VCaP (cell line): ENCODE measurements around the gene DPF3.

Source experiments
- H3K27ac ChIP-seq: fragments of 450-650 bp; 2 replicates; pipeline ENCODE4 v1.5.1; 2017
- CTCF ChIP-seq: fragments of 450-650 bp; conservative IDR thresholded peaks from 2 replicates; pipeline ENCODE4 v1.5.1; 2017; ENCODE audit warnings: mild to moderate bottlenecking, moderate library complexity

The DPF3 gene

DNA sequence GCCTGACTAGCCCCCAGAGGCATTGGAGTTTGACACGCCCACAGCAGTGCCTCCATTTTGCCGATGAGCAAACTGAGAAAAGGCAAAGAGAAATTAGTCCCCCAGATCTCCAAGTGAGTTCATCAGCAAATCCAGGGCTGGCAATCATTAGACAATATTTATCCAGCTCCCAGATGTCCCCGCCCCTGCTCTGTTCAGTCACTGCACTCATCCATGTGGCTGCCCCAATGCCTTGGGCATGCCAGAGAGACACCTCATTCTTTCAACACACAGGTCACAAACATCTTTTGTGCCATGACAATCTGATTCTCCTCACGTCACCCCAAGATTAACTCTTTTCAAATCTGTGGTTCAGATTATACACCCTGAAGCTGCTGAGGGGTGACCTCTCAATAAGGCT, 43.5 kb downstream of the DPF3 start:
- no peak for TF ChIP-seq CTCF
- no peak overlapping the region for H3K27ac ChIP-seq

- no peak for TF ChIP-seq CTCF
Observed at GRCh38 chr14:72849222-72849621, 44.7 kb downstream of the DPF3 start.

GRCh38 chr14:72847721-72848120, 46.2 kb downstream of the DPF3 start:
- TF ChIP-seq CTCF: no peak
- H3K27ac ChIP-seq: no peak overlapping the region

More at GRCh38 chr14:72849222-72849621, 44.7 kb downstream of the DPF3 start:
- no peak overlapping the region for H3K27ac ChIP-seq

DNA sequence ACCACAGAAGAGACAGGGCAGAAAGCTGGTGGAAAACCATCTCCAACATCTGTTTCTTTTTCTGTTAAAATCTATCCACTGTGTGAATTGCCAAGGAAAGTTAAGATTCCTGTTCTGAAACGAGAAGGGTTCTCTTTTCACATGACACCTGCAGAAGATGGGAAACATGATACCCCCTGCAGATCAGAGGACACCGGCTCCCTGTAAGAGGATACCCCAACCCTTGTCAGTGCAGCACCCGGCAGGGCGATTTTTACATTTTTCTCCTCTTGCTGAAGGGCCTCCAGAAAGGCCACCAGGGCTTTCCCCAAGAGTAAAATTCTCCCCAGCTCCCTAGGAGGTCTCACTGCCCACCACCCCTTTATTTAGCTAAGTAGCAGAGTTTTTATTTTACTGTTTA, 48.2 kb downstream of the DPF3 start:
- no peak overlapping the region for H3K27ac ChIP-seq
- TF ChIP-seq CTCF: no peak

- no peak for TF ChIP-seq CTCF
- H3K27ac ChIP-seq: no peak overlapping the region
Observed at GRCh38 chr14:72845196-72845595, 48.7 kb downstream of the DPF3 start.

DNA sequence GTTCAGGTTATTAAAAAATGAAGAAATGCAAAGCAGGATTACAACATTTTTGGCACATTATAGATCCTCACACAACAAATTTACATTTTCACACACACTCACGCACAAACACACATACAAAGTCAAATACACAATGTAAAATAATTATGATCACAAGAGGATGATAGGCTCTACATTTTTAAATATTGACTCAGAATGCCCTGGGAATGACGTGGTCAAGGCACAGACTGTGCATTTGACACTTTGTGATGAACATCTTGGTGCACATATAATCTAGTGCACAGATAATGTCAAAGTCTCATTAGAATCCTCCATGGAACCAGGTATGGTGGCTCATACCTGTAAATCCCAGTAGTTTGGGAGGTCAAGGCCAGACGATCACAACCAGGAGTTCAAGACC, 49.4 kb downstream of the DPF3 start:
- no peak overlapping the region for H3K27ac ChIP-seq
- TF ChIP-seq CTCF: no peak

GRCh38 chr14:72839753-72840607, 53.9 kb downstream of the DPF3 start:
- no peak overlapping the region for H3K27ac ChIP-seq
- TF ChIP-seq CTCF: no peak
